GM23338 (cell line): ENCODE data around the gene FMC1. TPM values are rescaled to one million over a fixed set of nuclear protein-coding genes. Genes with fewer than 3 reads are reported as not detected.

Experiments used
- ATAC-seq: fragments of 200-7000 bp; cut with Tn5 transposase; 3 replicates; pipeline ENCODE4 v1.9.1; 2020
- DNase-seq: peaks from one replicate; pipeline ENCODE4 v3.0.0-alpha.2; 2015; ENCODE audit warnings: low spot score
- H2AFZ ChIP-seq: fragments of 200-600 bp; sonication (generic); 2 replicates; pipeline ENCODE4 v1.8.0; 2016; ENCODE audit warnings: antibody characterized with exemption, mild to moderate bottlenecking, moderate library complexity
- H3F3A ChIP-seq: fragments of 200-600 bp; sonication (generic); replicated peaks from 2 replicates; pipeline ENCODE4 v1.8.0; 2017; ENCODE audit warnings: antibody characterized with exemption, mixed run types, low read depth
- H3K27ac ChIP-seq: fragments of 200-600 bp; sonication (generic); 2 replicates; pipeline ENCODE4 v1.6.1; 2016; ENCODE audit warnings: low read depth
- H3K27me3 ChIP-seq: fragments of 200-600 bp; sonication (generic); 2 replicates; pipeline ENCODE4 v1.8.0; 2016; ENCODE audit warnings: mild to moderate bottlenecking, mixed run types, moderate library complexity; ENCODE audit not compliant: insufficient read depth
- H3K36me3 ChIP-seq: fragments of 200-600 bp; sonication (generic); 2 replicates; pipeline ENCODE4 v1.8.0; 2016; ENCODE audit warnings: mild to moderate bottlenecking; ENCODE audit not compliant: insufficient read depth
- H3K4me1 ChIP-seq: fragments of 200-600 bp; sonication (generic); 2 replicates; pipeline ENCODE4 v1.8.0; 2016; ENCODE audit warnings: mild to moderate bottlenecking, moderate library complexity; ENCODE audit not compliant: insufficient read depth
- H3K4me2 ChIP-seq: fragments of 200-600 bp; sonication (generic); 2 replicates; pipeline ENCODE4 v1.7.1; 2017; ENCODE audit warnings: mixed run types
- H3K4me3 ChIP-seq: fragments of 200-600 bp; sonication (generic); 2 replicates; pipeline ENCODE4 v1.6.1; 2016; ENCODE audit warnings: mixed run types
- H3K79me2 ChIP-seq: fragments of 200-600 bp; sonication (generic); replicated peaks from 2 replicates; pipeline ENCODE4 v1.8.0; 2017; ENCODE audit warnings: mild to moderate bottlenecking; ENCODE audit not compliant: insufficient read depth
- H3K9me2 ChIP-seq: fragments of 200-600 bp; sonication (generic); 2 replicates; pipeline ENCODE4 v1.8.0; 2017; ENCODE audit not compliant: insufficient read depth
- H4K20me1 ChIP-seq: fragments of 200-600 bp; sonication (generic); replicated peaks from 2 replicates; pipeline ENCODE4 v1.8.0; 2017; ENCODE audit warnings: mild to moderate bottlenecking; ENCODE audit not compliant: insufficient read depth
- H3K27ac Mint-ChIP-seq: 2 replicates; pipeline ENCODE4 v1.8.0; 2020; ENCODE audit warnings: inconsistent platforms, mild to moderate bottlenecking, moderate library complexity, mixed read lengths
- H3K27me3 Mint-ChIP-seq: 3 replicates; pipeline ENCODE4 v1.8.0; 2022; ENCODE audit warnings: low read depth, mild to moderate bottlenecking, moderate library complexity, mixed read lengths, inconsistent platforms; ENCODE audit not compliant: insufficient read depth, poor library complexity
- H3K36me3 Mint-ChIP-seq: 3 replicates; pipeline ENCODE4 v1.8.0; 2021; ENCODE audit warnings: low read depth, mild to moderate bottlenecking, inconsistent platforms, moderate library complexity, mixed read lengths
- H3K4me1 Mint-ChIP-seq: 3 replicates; pipeline ENCODE4 v1.8.0; 2020; ENCODE audit warnings: mild to moderate bottlenecking, inconsistent platforms, mixed read lengths
- H3K4me3 Mint-ChIP-seq: 3 replicates; pipeline ENCODE4 v1.8.0; 2021; ENCODE audit warnings: moderate library complexity, mild to moderate bottlenecking, inconsistent platforms, mixed read lengths
- H3K9me3 Mint-ChIP-seq: 3 replicates; pipeline ENCODE4 v1.8.0; 2020; ENCODE audit warnings: moderate library complexity, mild to moderate bottlenecking, inconsistent platforms, mixed read lengths
- CREB1 ChIP-seq: fragments of 250-450 bp; sonication (Bioruptor Pico); IDR thresholded peaks from 2 replicates; pipeline ENCODE4 v1.5.0; 2020; ENCODE audit warnings: low read depth, mild to moderate bottlenecking, moderate library complexity
- ETS1 ChIP-seq: IDR thresholded peaks from 2 replicates; pipeline ENCODE4 v1.6.1; 2016; ENCODE audit warnings: antibody characterized with exemption
- JUNB ChIP-seq: IDR thresholded peaks from one replicate; pipeline ENCODE4 v1.6.1; 2016; ENCODE audit warnings: antibody characterized with exemption; ENCODE audit not compliant: unreplicated experiment
- ZNF462 ChIP-seq: fragments of 250-450 bp; sonication (Bioruptor Pico); IDR thresholded peaks from 2 replicates; pipeline ENCODE4 v1.5.0; 2020; ENCODE audit warnings: mild to moderate bottlenecking, moderate library complexity
- polyA plus RNA-seq: library from polyadenylated mRNA; unstranded; fragments of >200 nt; fragmentation: Nextera tagmentation; extraction: Ambion mirVana; gene quantifications from 2 replicates; pipeline ENCODE4 v1.2.1, GENCODE V29; 2016
- total RNA-seq: library from RNA; depleted of rRNA; stranded (reverse); fragments of >200 nt; shearing (Covaris generic); gene quantifications from 2 replicates; pipeline ENCODE4 v1.2.3, GENCODE V29; 2014

FMC1 gene
- total and polyA plus RNA-seq, 2 experiments from 2014 or later, result 4.8 to 70.5 TPM

- Histone ChIP-seq H3K27me3 (no peaks in the 10 kb centered on the region), H3K4me1 (peaks cover 29% of the 10 kb centered on the region), H3K36me3 (no peaks in the 10 kb centered on the region), H2AFZ (no peak overlapping the region), H3K27ac (no peak overlapping the region), H3K4me2 (no peak overlapping the region), H4K20me1 (peaks cover 41% of the 10 kb centered on the region), H3K4me3 (no peak overlapping the region), H3K79me2 (peaks cover 100% of the 10 kb centered on the region), H3K9me2 (no peaks in the 10 kb centered on the region), H3F3A (no peaks in the 10 kb centered on the region)
- peak overlapping the region; percentile 56 for H3K27ac Mint-ChIP-seq
- H3K36me3 Mint-ChIP-seq, result peaks cover 22% of the 10 kb centered on the region
- DNase-seq (no peak), ATAC-seq (no peak)
- H3K4me3 Mint-ChIP-seq, result no peak overlapping the region; the same call in 2 of the 3 replicates
- no peaks in the 10 kb centered on the region for H3K27me3 Mint-ChIP-seq
- TF ChIP-seq CREB1 (no peak), JUNB (no peak), ETS1 (no peak), ZNF462 (CRISPR knock-in tag) (no peak)
- no peaks in the 10 kb centered on the region for H3K9me3 Mint-ChIP-seq
- H3K4me1 Mint-ChIP-seq, result peaks cover 50% of the 10 kb centered on the region
Measured at GRCh38 chr7:139367438-139368155, 26.5 kb downstream of the FMC1 start.
